Endothelial cell of hepatic sinusoid (primary cell): ENCODE measurements around the gene FREM1.

Experiments used
- in situ Hi-C: cut with HindIII; loops from 2 replicates; pipeline ENCODE4 v1.10.0; 2017; ENCODE audit warnings: low sequenced_read_pairs

Gene FREM1

DNA sequence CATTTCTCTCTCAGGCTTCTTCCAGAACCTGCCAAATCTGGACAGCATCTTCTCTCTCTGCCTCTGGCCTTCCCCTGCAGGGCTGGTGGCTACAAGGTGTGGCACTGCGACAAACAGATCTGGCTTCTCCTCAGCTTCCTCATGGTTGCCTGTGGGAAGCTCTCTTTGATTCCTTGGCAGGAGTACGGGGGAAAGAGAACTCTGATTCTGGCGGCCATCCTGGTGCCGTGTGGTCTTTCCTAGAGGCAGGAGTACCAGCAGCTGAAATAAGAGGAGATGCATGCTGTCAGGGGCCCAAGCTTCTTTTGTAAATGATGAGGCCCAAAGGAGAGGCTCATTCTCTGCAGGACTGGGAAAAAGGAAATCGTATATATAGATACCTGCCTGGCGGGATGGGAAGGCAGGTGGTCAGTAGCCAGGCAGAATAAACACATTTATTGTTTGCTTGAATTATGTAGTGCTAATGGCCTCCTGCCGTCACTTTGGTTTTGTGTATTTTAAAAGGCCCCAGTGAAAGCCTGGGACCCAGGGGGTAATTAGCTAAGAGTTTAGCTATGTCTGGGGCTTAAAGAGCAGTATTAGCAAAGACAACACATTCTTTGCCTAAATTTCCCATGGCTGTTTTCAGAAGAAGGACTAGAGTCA lies 187.7 kb downstream of the FREM1 start, which contains the start of gene CER1:
CER1 (minus strand) TSS at position 343 of the 645 bp plus-strand sequence; CDS start at position 282, 61 bp downstream.
- in situ Hi-C loops = no loop called here

DNA sequence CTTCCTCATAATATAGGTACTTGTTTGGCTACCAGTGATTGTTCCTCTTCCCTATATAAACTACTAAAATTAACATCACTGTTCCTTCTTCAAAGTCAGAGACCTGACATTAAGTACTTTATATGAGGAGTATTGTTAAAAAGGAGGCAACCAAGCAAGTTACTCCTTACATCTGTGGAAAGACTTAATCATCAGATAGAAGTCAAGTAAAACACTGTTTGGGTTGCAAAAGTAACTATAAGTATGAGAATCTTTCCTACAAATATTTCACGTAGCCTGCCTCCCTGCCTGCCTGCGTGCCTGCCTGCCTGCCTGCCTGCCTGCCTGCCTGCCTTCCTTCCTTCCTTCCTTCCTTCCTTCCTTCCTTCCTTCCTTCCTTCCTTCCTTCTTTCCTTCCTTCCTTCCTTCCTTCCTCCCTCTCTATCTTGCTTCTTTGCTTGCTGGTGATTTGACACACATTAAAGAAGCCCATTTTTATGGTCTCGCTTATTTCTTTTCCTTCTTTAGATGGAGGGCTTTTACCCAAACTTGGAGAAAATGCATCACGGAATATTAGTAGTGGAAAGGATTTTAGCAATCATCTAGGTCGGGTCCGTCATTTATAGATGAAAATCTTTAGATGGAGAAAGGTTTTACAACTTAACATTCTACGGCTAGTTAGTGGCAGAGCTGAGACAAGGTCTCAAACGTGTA lies 190.9 kb downstream of the FREM1 start:
- in situ Hi-C loops = no loop called here

DNA sequence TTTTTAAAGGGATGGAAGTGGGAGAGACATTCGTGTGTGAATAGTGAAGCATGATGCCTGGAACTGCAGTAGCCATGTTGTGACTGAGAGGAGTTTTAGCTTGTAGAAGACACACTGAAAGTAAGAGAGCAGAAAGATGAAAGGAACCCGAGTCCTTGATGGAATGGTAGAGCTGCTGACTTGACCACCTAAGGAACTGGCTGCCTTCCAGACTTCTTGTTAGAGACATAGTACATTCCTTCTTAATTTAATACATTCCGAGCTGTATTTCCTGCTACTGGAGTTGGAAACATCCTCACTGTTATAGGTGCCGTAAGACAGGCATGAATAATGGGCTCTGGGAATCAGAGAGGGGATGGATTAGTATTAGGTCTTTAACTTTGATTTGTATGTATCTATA lies 195.1 kb downstream of the FREM1 start:
- in situ Hi-C loops = no loop called here

DNA sequence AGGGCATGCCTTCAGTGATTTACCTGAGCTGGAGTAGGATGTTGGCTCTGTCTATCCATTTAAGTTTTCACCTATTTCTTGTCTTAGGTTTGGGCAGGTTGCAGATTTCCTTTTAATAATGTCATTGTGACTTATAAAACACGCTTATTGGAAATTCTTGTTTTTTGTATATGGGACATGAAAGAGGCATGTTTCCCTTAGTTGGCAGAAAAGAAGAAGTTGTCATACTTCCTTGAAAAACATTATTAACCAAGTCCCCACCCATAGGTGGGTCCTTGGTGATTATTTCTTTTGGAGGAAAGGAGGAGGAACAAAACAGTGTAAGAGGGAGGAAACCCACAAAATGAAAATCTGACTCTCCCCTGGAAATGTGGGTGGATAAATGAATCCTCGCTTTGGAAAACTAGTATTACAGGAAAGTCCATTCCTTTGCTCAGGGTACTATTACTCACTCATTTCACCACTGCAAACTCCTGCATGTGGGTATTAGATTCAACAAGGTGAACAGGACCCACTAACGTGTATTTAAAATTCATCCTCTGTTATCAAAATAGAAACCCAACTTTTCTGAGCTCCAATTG lies 197.0 kb downstream of the FREM1 start:
- in situ Hi-C loops = no loop called here

DNA sequence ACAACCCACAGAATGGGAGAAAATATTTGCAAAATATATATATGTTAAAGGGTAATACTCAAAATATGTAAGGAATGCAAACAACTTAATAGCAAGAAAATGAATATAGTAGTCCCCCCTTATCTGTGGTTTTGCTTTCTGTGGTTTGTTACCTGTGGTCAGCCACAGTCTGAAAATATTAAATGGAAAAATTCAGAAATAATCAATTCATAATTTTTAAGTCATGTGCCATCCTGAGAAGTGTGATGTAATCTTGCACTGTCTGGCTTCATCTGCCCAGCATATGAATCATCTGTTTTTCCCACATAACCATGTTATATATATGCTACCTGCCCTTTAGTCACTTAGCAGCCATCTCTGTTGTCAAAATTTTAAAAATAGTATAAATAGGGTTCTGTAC lies 199.4 kb downstream of the FREM1 start:
- in situ Hi-C loops = no loop called here

DNA sequence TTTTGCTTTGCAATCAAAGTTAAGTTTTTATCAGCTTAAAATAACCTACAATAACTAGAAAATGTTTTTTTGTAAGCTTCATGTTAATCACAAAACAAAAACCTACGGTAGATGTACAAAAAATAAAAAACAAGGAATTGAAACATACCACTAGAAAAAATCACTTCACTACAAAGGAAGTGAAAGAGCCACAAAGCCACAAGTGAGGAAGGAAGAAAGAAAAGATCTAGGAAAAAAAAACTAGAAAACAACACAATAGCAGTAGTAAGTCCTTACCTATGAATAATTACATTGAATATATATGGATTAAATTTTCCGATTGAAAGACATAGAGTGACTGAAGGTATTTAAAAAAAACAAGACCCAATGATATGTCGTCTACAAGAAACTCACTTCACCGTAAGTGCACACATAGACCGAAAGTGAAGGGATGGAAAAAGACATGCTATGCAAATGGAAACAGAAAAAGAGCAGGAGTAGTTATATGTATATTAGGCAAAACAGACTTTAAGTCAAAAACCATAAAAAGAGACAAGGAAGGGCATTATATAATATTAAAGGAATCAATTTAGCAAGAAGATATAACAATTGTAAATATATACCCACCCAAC lies 203.6 kb downstream of the FREM1 start:
- in situ Hi-C loops = no loop called here

DNA sequence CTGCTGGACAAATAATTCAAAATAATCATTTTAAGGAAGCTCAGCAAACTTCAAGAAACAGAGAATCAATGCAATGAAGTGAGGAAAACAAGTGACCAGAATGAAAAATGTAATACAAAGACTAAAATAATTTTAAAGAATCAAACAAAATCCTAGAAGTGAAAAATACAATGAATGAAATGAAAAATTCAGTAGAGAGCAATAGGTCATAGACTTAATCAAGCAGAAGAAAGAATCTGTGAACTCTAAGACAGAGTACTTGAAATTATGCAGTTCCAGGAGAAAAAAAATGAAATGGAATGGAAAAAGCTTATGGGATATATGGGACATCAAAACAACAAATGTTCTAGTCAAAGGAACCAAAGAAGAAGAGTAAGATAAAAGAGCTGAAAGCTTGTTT lies 205.1 kb downstream of the FREM1 start:
- in situ Hi-C loops = no loop called here

DNA sequence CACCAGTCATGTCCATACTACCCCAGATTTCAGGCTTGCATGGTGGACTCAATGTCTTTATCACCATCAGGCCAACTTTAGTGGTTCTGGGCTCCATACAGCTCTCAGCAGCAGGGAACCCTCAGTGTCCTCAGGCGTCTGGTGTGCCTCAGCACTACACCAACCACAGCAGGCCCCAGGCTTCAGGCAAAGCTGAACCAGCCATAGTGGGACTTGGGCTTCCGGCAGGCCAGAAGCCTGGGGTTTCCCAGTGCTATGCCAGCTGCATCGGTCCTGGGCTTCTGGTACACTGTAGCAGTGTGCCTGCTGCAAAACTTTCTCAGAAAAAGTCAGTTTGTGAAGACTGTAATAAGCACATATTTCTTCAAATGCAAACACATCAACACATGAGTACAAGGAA lies 205.9 kb downstream of the FREM1 start:
- in situ Hi-C loops = no loop called here

DNA sequence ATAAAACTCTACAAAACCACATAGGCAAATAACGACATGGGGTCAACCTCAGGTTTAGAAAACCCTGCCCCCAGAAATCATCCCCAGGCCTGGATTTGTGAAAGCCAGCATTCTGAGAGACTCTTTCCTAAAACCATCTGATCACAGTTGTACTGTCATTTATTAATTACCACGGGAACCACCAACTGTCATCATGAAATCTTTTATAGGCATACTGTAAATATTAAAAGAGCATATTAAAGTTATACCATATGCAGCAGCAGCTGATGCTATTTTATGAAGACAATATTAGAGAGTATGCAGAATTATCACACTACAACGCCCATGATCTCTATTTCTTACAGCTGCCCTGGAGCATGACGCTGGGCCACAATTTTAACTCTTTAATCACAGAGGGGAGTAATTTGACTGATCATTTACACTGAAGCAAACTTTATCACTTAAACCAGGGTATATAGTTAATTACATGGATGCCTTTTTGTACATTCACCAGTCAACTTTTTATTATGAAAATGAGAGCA lies 208.0 kb downstream of the FREM1 start:
- in situ Hi-C loops = no loop called here

DNA sequence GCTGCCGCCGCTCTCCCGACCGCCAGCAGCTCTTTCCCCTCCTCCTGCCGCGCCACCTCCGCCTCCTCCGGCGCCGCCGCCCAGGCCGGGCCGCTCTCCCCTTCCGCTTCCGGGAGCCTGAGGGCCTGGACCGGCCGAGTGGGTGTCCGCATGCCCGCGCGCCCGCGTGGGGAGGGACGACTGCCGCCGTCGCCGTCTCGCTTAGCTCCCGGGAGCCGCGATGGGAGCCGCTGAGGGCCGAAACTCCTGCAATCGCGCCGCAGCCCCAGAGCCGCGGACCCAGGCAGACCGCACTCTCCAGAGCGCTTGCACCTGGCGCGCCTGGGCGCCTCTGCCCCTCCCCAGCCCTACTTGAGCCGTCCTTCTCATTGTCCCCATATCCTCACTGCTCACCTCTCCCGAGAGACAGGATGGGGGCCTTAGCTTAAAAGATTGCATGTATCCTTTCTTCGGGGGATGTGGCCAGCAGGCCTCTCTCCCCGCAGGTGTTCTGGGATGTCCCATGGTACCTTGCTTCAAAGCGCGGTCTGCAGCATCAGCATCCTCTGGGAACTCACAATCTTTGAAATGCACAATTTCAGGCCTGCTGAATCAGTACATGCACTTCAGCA lies 216.9 kb downstream of the FREM1 start, which contains the start of gene ZDHHC21:
ZDHHC21 (minus strand) TSS at position 182 of the 611 bp plus-strand sequence. CDS start 19,092 bp downstream, outside the sequence.
- in situ Hi-C loops = no loop called here

DNA sequence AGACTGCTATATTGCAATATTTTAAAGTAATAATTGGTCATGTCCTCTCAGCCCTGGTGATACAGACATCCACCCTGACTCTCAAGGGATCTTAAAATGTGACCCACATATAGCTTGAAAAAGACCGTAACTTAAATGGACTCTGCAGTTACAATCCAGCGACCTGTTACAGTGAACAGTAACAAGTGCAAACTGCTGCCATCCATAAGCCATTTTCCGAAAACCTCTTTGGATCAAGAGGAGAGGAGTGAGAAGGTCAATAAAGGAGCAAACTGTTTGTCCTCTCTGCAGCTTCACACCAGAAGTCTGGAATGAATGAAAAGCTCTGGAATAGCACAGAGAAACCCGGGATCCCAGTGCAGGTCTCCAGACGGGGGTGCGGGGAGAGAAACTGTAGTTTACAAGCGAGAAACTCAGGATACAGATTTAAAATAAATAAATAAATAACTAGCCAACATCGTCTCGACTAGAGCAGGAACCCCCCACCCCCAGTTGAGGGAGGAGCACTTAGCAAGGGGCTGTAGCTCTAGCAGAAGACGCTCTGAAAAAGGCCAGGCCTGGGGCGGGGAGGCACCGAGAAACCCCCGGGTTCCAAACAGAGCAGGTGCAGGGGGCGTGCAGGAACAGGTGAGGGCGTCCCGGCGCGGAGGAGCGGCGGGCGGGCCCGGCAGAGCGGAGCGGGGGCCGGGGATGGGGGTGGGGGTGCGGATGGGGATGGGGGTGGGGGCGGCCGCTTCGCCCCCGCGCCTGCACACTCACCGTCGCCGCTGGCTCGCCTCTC lies 217.6 kb downstream of the FREM1 start:
- in situ Hi-C loops = no loop called here

DNA sequence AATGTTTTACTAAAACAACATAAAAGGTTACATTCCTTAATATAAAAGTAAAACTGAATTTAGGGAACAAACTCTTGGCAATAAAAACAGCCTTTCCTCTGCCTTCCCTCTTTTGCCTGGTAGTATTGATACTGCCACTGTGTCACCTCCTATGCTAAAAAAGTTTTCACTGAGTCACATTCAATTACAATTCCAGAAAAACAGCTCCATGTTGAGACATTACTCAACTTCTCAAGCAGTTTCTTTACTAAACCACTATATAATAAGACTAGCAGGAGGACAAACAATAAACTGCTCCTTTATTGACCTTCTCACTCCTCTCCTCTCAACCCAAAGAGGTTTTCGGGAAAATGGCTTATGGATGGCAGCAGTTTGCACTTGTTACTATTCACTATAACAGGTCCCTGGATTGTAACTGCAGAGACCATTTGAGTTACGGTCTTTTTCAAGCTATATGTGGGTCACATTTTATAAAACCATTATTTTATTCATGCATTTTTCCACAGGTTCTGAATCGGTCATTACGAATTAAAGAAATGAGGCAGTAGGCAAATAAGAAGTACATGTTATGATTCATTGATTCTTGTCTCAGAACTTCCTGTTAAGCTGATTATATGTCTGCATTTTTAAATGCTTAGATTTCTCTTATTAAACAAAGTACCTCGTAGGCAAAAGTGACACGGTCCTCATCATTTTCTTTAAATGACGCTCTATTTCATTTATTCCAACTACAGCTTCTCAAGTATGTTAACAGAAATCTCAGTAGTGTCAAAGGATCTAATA lies 219.1 kb downstream of the FREM1 start:
- in situ Hi-C loops = no loop called here

DNA sequence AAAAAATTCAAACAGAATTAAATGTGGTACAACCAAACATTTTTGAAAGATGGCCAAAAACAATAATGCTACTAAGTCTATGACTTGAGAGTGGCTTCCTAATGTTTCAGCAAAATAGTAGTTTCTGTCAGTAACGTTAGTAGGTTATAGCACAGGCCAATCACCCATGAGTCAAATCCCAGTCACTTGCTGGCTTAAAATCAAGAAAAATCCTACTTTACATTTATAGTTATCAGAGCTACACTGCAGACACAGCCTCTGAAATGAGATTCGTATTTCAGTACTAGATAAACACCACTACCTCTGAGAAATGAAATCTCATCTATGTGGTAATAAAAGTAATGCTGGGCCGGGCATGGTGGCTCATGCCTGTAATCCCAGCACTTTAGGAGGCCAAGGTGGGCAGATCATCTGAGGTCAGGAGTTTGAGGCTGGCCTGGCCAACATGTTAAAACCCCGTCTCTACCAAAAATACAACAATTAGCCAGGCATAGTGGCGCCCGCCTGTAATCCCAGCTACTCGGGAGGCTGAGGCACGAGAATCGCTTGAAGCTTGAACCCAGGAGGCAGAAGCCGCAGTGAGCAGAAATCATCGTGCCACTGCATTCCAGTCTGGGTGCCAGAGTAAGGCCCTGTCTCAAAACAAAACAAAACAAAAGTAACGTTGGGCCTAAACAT lies 223.0 kb downstream of the FREM1 start:
- in situ Hi-C loops = no loop called here

DNA sequence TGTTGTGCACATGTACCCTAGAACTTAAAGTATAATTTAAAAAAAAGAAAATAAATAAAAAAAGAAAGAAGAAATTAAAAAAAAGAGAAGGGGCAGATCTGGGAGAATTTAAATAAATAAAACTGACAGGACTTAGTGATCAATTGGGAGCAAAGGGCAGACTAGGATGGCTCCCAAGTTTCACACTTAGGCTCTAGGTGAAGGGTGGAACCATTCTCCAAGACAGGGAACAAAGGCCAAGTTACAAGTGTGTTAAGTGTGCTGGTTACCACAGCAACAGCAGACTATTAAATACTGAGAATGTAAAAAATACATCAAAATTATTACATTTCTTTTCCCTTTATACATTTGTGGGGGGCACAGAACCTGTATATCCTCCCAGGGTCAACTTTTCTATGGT lies 224.1 kb downstream of the FREM1 start:
- in situ Hi-C loops = no loop called here
